GM18858 (cell line): ENCODE results near the gene MGAT3.

Source experiments
- ATAC-seq: cut with Tn5 transposase; IDR thresholded peaks from one replicate; pipeline ENCODE4 v1.9.1; 2021; ENCODE audit not compliant: unreplicated experiment

MGAT3 gene

DNA sequence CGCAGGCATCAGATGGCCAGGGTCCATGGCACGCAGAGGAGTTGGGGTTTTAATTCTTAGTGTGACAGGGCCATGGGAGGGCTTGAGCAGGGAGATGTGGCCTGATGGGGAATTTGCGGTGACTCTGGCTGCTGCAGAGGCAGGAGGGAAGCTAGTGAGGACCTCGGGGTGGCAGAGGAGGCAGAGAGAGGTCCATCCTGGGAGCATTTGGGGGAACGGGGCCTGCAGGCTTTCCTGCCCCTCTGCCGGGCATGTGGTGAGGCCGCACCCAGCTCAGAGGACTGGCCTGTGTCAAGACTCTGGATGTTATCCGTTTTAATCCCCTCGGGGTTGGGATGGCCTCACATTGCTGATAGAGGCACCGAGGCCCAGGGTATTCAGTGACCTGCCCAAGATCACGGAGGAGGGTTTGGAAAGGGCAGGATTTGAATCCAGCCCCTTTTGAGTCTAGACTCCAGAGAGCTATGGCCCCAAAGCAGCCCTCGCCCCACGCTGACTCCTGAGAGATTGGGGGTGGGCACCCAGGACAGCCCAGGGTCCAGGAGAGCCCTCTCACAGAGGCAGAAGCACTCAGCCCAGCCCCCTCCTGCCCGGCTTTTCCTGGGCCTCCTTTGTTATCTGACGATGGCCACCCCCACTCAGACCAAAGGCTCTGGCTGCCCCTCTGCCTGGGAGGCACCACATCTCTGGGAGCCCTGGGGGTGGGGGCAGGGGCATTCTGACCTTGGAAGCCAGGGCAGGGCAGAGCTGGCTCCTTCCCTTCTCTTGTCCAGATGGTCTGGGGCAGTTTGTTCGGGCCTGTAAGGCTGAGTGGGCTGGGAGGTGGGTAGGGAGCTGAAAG is 13.9 kb downstream of the MGAT3 start:
- no peak for ATAC-seq

DNA sequence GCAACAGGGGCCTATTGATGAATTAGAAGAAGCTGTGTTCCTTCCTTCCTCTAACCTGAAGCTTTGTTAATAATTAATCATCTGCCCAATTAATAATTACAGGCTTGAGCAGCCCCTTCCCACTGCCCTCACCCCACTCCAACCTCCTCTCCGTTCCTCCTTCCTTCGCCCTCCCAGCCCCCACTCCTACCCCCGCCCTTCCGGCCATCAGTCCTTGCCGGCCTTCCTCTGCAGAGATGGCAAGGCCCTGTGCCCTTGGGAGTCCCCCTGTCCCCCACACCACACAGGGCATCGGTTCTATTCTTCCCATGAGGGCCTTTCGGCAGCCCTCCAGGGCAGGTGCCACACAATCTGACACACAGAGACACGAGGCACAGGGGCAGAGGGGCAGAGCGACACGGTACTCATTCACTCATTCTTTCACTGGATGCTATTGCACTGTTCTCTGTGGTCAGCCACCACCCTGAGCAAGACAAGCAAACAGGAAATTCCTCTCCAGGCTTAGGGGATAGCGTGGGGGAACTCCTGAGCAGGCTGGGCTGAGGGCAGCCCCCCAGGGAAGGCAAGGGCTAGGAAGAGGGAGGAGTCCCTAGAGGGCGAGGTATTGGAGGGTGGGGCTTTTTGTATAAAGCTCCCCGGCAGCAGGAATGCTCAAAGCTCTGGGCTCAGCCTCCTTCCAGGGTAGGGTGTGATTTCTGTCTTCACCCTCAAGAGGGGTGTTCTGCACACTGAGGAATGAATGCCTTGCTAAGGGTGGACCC is 14.7 kb downstream of the MGAT3 start:
- no peak for ATAC-seq

DNA sequence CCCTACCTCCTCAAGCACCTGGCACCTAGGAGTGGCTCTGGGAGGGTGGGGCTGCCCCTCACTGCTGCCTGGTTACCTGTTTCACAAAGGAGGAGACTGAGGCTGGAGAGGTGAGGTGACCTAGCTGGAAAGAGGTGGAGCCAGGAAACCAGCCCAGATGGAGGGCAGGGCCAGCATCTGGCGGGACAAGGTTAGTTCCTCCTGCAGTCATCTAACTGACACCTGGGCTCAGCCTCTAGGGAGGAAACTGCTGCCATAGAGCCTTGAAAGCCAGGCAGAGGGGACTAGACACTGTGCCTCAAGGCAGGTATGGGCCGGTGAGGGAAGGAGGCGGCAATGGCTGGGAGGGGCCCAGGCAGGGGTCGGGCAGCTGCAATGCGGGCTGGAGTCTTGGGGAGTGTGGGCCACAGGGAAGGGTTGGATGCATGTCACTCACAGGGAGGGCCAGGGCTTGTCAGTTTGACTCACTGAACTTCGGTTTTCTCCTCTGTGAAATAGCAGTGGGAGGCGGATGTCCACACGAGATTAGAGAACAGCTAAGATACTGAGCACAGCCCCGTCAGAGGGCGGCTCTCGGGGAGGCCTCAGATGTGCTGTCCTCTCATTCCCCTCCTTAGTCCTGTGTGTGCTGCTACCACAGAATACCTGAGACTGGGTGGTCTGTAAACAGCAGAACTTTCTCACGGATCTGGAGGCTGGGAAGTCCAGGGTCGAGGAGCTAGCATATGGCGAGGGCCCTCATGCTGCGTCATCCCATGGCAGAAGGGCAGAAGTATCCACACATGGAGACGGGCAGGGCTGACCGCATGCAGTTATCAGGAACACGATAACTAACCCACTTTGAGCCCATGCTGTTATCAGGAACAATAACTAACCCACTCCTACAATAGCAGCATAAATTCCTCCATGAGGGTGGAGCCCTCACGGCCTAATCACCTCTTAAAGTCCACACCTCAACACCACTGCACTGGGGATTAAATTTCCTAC is 16.1 kb downstream of the MGAT3 start:
- no peak for ATAC-seq

DNA sequence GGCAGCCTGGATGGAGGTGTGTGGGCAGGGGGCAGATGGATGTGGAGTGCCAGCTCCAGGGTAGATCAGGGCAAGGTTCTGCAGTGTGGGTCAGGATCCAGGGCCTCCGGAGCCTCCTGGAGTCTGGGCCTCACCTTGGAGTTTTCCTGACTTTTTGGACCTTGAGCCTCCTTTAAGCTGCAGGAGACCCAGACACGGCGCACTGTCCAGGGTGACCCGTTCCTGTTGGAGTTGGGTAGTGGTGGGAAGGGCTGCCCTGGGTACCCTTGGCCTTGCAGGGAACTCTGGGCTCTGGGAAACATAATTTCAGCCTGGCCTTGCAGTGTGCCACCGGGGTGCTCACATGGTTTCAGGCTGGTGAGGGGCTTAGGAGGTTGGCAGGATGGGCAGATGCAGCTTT is 17.0 kb downstream of the MGAT3 start:
- ATAC-seq: no peak

DNA sequence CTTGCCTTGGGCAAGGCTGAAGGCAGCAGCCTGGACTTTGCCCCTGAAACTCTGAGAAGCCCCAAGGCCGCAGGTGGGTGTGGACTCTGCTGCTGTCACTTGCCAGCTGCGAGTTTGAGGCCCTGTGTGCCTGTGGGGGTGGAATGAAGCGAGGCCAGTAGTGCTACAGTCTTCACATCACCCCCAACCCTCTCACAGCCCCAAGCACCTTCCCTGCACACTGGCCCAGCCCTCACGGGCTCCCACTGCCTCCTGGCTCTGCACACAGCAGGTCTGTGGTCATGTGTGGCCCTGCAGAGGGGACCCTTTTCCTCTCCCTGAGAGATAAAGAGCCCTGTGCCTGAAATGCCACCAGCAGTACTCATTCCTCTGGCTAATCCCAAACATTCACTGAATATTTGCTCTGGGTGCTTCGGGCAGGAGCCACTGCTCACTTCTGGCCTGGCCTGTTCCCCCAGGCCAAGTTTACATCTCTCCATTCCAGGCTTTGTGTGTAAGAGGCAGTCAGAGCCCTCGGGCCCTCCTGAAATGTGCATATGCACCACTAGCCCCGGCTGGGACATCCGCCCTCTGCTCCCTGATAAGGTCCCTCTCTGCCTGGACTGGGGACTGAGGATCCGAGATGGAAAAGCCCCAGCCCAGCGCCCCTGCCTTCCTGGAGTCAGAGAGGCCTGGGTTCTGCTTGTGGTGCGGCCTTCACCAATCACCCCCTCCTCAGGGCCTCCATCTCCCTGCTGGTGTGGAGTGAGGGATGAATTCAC is 17.7 kb downstream of the MGAT3 start:
- ATAC-seq: no peak

DNA sequence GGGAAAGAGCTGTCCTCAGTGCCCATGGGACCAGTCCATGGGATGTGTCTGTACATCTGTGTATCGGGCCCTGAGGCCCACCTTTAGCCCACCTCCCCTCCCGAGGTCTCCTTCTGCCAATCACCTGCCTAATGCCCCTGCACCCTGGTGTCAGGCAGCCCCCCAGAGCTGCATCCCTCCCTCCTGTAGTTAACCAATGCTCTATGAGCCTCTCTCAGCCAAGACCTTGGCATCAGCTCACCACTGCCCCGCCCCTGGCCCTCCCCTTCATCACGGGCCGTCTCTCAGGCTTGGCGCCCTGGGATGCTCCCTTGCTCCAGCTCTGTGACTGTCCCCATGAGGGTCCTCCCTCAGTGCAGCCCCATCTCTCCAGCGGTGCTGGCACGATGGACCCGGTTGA is 18.5 kb downstream of the MGAT3 start:
- ATAC-seq: no peak

DNA sequence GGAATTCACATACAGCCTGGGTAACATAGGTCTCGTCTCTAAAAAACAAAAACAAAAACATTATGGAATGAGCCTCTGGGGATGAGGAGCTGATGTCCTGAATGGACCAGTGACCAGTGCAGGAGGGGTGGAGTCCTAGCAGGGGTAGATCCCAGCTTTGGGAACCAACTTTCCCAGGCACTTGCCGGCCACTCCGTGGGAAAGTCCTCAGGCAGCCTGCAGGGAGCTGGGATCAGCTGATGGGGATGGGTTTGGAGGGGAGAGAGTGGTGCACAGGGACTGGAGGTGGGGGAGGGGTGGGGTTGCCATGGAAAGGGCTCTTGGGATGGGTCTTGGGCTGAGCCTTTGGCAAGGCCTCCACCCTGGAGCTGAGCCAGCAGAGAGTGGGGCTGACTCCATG is 19.1 kb downstream of the MGAT3 start:
- no peak for ATAC-seq

DNA sequence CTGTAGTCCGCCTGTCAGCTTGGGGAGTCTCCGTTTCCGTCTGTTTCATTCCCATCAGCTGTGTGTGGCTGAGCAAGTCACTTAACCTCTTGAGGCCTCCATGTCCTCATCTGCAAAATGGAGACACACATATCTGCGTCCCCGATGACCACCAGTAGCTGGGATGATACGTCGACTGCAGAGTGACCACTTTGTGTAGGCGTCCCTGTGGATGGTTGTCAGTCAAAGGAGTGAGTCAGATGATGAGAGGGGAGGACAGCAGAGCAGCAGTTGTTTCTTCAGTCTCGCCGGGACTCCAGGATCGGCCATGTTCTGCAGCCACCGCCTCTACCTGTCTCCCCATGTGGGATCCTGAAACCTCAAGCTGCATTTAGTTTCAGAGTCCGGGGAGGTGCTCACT is 19.9 kb downstream of the MGAT3 start:
- no peak for ATAC-seq

DNA sequence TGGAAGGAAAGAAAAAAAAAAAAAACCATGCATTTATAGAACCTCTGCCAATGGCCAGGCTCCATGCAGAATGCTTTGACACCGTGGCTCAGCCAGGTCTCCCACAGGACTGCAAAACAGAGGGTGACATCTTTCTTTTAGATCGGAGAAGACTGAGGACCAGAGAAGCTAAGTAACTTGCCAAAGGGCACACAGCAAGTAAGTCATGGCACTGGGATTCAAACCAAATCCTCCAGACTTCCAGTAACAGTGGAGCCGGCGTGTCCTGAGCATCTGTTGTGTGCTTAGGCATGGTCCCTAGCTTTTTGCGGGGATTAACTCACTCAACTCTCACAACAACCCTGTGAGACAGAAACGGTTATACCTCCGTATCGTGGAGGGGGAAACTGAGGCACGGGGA is 20.7 kb downstream of the MGAT3 start:
- ATAC-seq: no peak

DNA sequence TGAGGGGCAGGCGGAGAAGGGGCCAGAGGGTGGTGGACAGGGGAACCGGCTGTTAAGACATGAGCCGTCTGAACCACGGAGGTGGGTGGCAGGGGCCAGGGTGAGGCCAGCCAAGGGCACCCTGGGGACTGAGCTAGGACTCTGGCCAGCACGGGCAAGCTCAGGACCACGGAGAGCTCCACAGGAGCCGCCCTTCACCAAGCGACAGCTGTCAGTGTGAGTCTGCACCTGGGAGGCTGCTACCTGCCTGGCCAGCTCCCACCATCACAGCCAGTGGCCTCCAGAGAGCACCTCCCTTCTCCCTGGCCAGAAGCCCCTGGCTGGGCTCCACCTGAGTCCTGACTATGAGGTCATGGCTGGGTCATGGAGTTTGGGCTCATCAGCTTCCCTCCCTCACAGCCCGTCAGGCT is 21.6 kb downstream of the MGAT3 start:
- no peak for ATAC-seq

DNA sequence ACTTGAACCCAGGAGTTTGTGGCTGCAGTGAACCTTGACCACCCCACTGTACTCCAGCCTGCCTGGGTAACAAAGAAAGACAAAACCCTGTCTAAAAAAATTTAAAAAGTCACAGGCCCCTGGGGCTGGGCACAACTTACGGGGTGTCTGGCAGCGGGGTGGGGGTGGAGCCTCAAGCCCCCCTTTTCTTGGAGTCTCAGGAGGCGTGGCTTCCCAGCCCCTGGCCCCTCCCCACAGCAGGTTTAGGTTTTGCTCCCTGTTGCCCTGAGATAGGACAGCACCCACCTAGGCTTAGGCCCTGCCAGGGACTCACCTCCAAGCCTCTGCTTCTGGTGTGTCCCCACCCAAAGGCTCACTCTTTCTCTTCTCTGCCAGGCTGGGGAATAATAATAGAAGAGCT is 22.4 kb downstream of the MGAT3 start:
- ATAC-seq: no peak

DNA sequence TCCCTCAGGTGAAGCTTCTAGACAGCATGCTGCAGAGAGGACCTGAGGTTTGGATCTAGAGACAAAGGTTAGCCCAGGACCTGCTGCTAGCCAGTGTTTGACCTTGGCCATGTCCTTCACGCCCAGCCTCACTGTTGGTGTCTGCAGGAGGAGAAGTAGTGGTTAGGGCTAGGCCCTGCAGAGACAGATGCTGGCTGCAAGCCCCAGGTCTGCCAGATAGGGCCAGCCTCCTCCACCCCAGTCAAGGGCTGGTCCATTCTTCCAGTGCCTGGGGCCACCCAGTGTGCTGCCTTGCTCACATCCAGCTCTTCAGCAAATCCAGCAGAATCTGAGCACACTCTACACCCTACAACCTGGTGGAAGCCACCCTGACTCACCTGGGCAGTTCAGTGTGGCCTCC is 23.7 kb downstream of the MGAT3 start:
- ATAC-seq: no peak

DNA sequence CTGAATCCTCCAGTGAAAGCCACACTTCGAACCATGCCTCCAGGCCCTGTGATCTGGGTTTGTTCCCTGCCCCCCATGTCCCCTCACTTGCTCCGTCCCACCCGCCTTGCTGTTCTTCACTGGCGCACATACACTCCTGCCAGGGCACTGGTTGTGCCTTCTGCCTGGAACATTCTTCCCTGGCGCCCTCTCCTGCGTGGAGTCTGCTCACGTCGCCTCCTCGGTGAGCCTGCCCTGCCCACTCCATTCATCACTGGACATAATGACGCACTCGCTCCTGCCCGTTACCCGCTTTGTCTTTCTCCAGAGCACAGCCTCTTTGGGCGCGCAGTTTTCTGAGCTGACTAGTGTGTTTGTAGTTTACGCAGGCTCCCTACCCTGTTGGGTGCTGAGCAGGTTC is 24.2 kb downstream of the MGAT3 start:
- no peak for ATAC-seq

DNA sequence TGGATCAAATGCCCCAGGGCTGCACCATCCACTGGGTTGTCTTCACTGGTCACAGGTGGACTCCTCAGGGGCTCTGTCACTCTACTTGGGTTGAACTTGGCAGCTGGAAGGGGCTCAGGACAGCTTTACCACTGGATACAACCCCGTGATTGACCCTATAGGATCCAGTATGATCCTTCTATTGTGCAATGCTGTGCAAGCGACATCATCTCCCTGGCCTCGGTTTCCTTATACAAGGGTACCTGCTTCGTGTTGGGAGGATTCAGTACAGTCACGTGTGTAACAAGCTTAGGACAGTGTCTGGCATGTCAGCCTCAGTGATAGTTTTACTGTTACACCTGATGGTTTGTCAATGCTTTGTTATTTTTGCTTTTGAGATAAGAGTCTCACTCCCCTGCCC is 24.8 kb downstream of the MGAT3 start:
- ATAC-seq: no peak

DNA sequence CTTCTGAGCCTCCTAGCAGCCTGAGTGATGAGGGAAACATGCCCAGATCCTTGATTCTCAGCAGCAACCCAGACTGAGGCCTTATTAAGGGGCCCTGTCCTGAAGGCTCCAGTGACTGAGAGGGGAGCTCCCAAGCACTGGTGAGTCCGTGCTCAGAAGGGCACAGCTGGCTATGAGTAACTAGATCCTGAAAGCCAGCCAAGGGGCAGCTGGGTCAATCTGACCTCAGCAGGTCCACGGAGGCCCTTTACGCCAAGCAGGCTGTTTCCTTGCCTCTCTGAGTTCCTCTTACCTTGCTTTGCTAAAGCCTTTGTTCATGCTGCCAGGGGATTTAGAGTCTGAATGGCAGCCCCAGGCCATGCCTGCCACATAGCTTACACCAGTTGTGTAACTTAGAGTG is 26.0 kb downstream of the MGAT3 start:
- no peak for ATAC-seq

DNA sequence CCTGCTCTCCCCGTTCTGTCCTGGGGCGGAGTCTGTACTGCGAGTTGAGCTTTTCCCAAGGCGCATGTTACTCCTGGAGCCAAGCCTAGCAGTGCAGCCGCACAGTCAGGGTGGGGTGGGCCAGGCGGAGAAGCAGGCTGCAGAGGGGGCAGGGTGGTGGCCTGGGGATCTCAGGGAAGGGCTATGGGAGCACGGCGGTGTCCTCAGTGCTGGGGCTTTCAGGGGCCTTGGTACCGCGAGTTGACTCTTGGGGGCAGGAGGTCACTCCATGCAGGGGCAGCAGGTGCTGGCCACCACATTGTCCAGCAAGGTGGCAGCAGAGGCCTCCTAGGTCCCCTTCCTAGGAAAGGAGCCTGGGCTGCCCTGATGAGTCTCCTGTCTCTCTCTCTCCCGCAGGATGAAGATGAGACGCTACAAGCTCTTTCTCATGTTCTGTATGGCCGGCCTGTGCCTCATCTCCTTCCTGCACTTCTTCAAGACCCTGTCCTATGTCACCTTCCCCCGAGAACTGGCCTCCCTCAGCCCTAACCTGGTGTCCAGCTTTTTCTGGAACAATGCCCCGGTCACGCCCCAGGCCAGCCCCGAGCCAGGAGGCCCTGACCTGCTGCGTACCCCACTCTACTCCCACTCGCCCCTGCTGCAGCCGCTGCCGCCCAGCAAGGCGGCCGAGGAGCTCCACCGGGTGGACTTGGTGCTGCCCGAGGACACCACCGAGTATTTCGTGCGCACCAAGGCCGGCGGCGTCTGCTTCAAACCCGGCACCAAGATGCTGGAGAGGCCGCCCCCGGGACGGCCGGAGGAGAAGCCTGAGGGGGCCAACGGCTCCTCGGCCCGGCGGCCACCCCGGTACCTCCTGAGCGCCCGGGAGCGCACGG is 30.4 kb downstream of the MGAT3 start:
- ATAC-seq: no peak

DNA sequence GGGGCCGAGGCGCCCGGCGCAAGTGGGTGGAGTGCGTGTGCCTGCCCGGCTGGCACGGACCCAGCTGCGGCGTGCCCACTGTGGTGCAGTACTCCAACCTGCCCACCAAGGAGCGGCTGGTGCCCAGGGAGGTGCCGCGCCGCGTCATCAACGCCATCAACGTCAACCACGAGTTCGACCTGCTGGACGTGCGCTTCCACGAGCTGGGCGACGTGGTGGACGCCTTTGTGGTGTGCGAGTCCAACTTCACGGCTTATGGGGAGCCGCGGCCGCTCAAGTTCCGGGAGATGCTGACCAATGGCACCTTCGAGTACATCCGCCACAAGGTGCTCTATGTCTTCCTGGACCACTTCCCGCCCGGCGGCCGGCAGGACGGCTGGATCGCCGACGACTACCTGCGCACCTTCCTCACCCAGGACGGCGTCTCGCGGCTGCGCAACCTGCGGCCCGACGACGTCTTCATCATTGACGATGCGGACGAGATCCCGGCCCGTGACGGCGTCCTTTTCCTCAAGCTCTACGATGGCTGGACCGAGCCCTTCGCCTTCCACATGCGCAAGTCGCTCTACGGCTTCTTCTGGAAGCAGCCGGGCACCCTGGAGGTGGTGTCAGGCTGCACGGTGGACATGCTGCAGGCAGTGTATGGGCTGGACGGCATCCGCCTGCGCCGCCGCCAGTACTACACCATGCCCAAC is 31.2 kb downstream of the MGAT3 start:
- no peak for ATAC-seq

DNA sequence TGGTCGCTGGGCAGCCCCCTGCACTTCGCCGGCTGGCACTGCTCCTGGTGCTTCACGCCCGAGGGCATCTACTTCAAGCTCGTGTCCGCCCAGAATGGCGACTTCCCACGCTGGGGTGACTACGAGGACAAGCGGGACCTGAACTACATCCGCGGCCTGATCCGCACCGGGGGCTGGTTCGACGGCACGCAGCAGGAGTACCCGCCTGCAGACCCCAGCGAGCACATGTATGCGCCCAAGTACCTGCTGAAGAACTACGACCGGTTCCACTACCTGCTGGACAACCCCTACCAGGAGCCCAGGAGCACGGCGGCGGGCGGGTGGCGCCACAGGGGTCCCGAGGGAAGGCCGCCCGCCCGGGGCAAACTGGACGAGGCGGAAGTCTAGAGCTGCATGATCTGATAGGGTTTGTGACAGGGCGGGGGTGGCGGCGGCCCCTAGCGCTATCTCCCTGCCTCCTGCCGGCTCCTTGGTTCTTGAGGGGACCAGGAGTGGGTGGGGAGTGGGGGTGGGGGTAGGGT is 31.8 kb downstream of the MGAT3 start:
- ATAC-seq: no peak
